ENCODE data around the gene ABCE1. TPM values are rescaled to one million over a fixed set of nuclear protein-coding genes. Genes with fewer than 3 reads are reported as not detected.

ABCE1 gene
- total and polyA plus RNA-seq, 2 donors from 2014 or later: 14.8 to 46.4 TPM

- no peaks in the 10 kb centered on the region for H3K9me3 ChIP-seq (ENCODE audit: control insufficient read depth in 2 of 3, insufficient read depth in 1 of 3, low read length in 3 of 3)
These were observed 78.7 kb downstream of the ABCE1 start for GRCh38 chr4:145176641-145177432.

GRCh38 chr4:145177511-145177905 lies 79.4 kb downstream of the ABCE1 start:
- FAIRE-seq (no peak), DNase-seq (peak in 2 of 5 donors; percentile 11 to 26)
- peaks cover 0 to 12% (median 12%) of the 10 kb centered on the region in 3 donors for H3K4me1 ChIP-seq (ENCODE audit: control insufficient read depth in 2 of 3, insufficient read depth in 2 of 3, low read depth in 1 of 3, low read length in 3 of 3)
- TF ChIP-seq CTCF (IDR thresholded peaks at IDR 0.05; ENCODE audit: borderline replicate concordance, extremely low read depth, insufficient read depth): no peak
- H3K9ac ChIP-seq (ENCODE audit: low read length in 3 of 3): peak overlapping the region in 2 of 3 donors; percentile 59 to 99
- peaks cover 0 to 6% (median 2%) of the 10 kb centered on the region in 3 donors for H3K36me3 ChIP-seq (ENCODE audit: control insufficient read depth in 2 of 3, insufficient read depth in 3 of 3, low read length in 3 of 3)
- peak overlapping the region; percentile 8 to 95 (median 87) for H3K4me3 ChIP-seq (ENCODE audit: low read length in 3 of 3)
- H3K27me3 ChIP-seq (ENCODE audit: control insufficient read depth, insufficient read depth, low read length): no peaks in the 10 kb centered on the region
- intact Hi-C loops (cut with DNase I): no loop called here
- no peaks in the 10 kb centered on the region for H3K9me3 ChIP-seq (ENCODE audit: control insufficient read depth in 2 of 3, insufficient read depth in 1 of 3, low read length in 3 of 3)
- H3K27ac ChIP-seq (ENCODE audit: low read depth in 2 of 2, low read length in 2 of 2): peak overlapping the region; percentile 77 to 96

More at GRCh38 chr4:145176641-145177432, 78.7 kb downstream of the ABCE1 start:
- FAIRE-seq (no peak), DNase-seq (peak in 1 of 5 donors; percentile 6)
- TF ChIP-seq CTCF (IDR thresholded peaks at IDR 0.05; ENCODE audit: borderline replicate concordance, extremely low read depth, insufficient read depth): no peak
- H3K27me3 ChIP-seq (ENCODE audit: control insufficient read depth, insufficient read depth, low read length): no peaks in the 10 kb centered on the region
- H3K4me1 ChIP-seq (ENCODE audit: control insufficient read depth in 2 of 3, insufficient read depth in 2 of 3, low read depth in 1 of 3, low read length in 3 of 3): peaks cover 0 to 14% (median 12%) of the 10 kb centered on the region in 3 donors
- peaks cover 1 to 6% (median 2%) of the 10 kb centered on the region in 3 donors for H3K36me3 ChIP-seq (ENCODE audit: control insufficient read depth in 2 of 3, insufficient read depth in 3 of 3, low read length in 3 of 3)
- intact Hi-C loops (cut with DNase I): no loop called here
- peak overlapping the region in 2 of 3 donors; percentile 13 to 99 for H3K9ac ChIP-seq (ENCODE audit: low read length in 3 of 3)
- H3K27ac ChIP-seq (ENCODE audit: low read depth in 2 of 2, low read length in 2 of 2): peak overlapping the region; percentile 77 to 96
- H3K4me3 ChIP-seq (ENCODE audit: low read length in 3 of 3): peak overlapping the region in 2 of 3 donors; percentile 87 to 95

GRCh38 chr4:145177906-145178538 lies 79.9 kb downstream of the ABCE1 start:
- H3K4me3 ChIP-seq (ENCODE audit: low read length in 3 of 3): peak overlapping the region; percentile 87 to 95 (median 94)
- intact Hi-C loops (cut with DNase I): no loop called here
- no peak for TF ChIP-seq CTCF (IDR thresholded peaks at IDR 0.05; ENCODE audit: borderline replicate concordance, extremely low read depth, insufficient read depth)
- no peaks in the 10 kb centered on the region for H3K27me3 ChIP-seq (ENCODE audit: control insufficient read depth, insufficient read depth, low read length)
- FAIRE-seq (no peak), DNase-seq (peak in 2 of 5 donors; percentile 27 to 29)
- H3K9ac ChIP-seq (ENCODE audit: low read length in 3 of 3): peak overlapping the region; percentile 7 to 99 (median 93)
- peaks cover 0 to 6% (median 2%) of the 10 kb centered on the region in 3 donors for H3K36me3 ChIP-seq (ENCODE audit: control insufficient read depth in 2 of 3, insufficient read depth in 3 of 3, low read length in 3 of 3)
- peaks cover 0 to 12% (median 12%) of the 10 kb centered on the region in 3 donors for H3K4me1 ChIP-seq (ENCODE audit: control insufficient read depth in 2 of 3, insufficient read depth in 2 of 3, low read depth in 1 of 3, low read length in 3 of 3)
- no peaks in the 10 kb centered on the region for H3K9me3 ChIP-seq (ENCODE audit: control insufficient read depth in 2 of 3, insufficient read depth in 1 of 3, low read length in 3 of 3)
- peak overlapping the region; percentile 77 to 96 for H3K27ac ChIP-seq (ENCODE audit: low read depth in 2 of 2, low read length in 2 of 2)
